WERI-Rb-1 (cell line): ENCODE measurements around the gene VPS35.

Experiments used
- DNase-seq: peaks from one replicate; pipeline ENCODE4 v3.0.0-alpha.2; 2020
- H3K27ac ChIP-seq: fragments of 250-450 bp; sonication (Bioruptor Pico); 2 replicates; pipeline ENCODE4 v1.5.1; 2020; ENCODE audit warnings: mild to moderate bottlenecking, moderate library complexity
- H3K27me3 ChIP-seq: fragments of 250-450 bp; sonication (Bioruptor Pico); 2 replicates; pipeline ENCODE4 v1.5.1; 2021; ENCODE audit warnings: mild to moderate bottlenecking, low read depth, moderate library complexity; ENCODE audit not compliant: insufficient read depth, severe bottlenecking
- H3K36me3 ChIP-seq: fragments of 250-450 bp; sonication (Bioruptor Pico); 2 replicates; pipeline ENCODE4 v1.5.1; 2020; ENCODE audit warnings: mild to moderate bottlenecking, moderate library complexity
- H3K4me3 ChIP-seq: 2 replicates; pipeline ENCODE4 v1.5.1; 2011; ENCODE audit warnings: low read depth, mild to moderate bottlenecking, control low read depth, low read length
- H3K9me3 ChIP-seq: fragments of 250-450 bp; sonication (Bioruptor Pico); 2 replicates; pipeline ENCODE4 v1.5.1; 2021; ENCODE audit warnings: mild to moderate bottlenecking, moderate library complexity; ENCODE audit not compliant: severe bottlenecking
- CTCF ChIP-seq: IDR thresholded peaks from 2 replicates; pipeline ENCODE4 v1.5.1; 2011; ENCODE audit warnings: low read depth, mild to moderate bottlenecking, control low read depth, inconsistent platforms, low read length

Gene VPS35

GRCh38 chr16:46620266-46621005 lies 68.5 kb downstream of the VPS35 start:
- H3K27me3 ChIP-seq: no peaks in the 10 kb centered on the region
- no peak for DNase-seq
- no peak for TF ChIP-seq CTCF
- peak overlapping the region; percentile 88 for H3K4me3 ChIP-seq
- peaks cover 27% of the 10 kb centered on the region for H3K36me3 ChIP-seq
- peak overlapping the region; percentile 90 for H3K27ac ChIP-seq
- no peaks in the 10 kb centered on the region for H3K9me3 ChIP-seq

- no peak for TF ChIP-seq CTCF
- H3K36me3 ChIP-seq: peaks cover 45% of the 10 kb centered on the region
These were observed 70.5 kb downstream of the VPS35 start for GRCh38 chr16:46618516-46618915.

DNA sequence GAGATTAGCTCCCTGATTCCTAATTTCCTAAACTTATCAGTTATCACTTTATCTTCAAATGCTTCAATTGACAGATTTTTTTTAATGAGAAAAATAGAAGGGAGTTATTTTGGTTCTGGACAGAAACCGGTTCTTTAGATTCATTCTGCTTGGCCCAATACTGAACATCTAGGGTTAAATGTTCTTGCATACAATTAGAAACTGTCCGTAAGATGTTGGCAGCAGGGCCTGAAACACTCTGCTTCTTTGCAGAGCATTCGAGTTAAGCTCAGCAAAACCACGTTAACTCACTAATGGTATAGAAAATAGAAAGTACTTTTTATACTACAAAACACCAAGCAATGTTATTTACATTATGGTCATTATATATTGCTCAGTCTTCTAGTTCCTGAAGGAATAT lies 75.0 kb downstream of the VPS35 start:
- DNase-seq: no peak
- Histone ChIP-seq H3K9me3 (no peaks in the 10 kb centered on the region), H3K27ac (no peak overlapping the region), H3K27me3 (no peaks in the 10 kb centered on the region), H3K36me3 (peaks cover 65% of the 10 kb centered on the region), H3K4me3 (no peak overlapping the region)
- TF ChIP-seq CTCF: no peak

More at GRCh38 chr16:46618516-46618915, 70.5 kb downstream of the VPS35 start:
- Histone ChIP-seq H3K4me3 (no peak overlapping the region), H3K27me3 (no peaks in the 10 kb centered on the region), H3K9me3 (no peaks in the 10 kb centered on the region), H3K27ac (no peak overlapping the region)
- no peak for DNase-seq

- Histone ChIP-seq H3K9me3 (no peaks in the 10 kb centered on the region), H3K36me3 (peaks cover 67% of the 10 kb centered on the region), H3K27ac (no peak overlapping the region), H3K4me3 (no peak overlapping the region), H3K27me3 (no peaks in the 10 kb centered on the region)
- no peak for TF ChIP-seq CTCF
- DNase-seq: no peak
These were observed 75.6 kb downstream of the VPS35 start for GRCh38 chr16:46613352-46613751.

DNA sequence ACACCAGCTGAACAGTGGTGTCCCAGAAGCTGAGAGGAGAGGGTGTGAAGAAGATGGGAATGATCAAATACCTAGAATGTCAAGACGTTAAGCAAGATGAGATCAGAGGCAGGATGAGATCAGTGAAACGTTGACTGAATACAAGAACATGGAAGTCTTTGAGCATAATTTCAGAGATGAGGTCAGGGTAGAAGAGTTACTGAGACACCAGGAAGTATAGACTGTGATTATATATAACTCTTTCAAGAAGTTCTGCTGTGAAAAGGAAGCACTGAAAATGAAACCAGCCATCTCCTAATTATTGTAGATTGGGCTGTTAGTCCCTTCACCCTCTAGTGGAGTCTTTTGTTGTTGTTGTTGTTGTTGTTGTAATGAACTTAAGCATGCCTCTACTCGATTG lies 76.9 kb downstream of the VPS35 start:
- no peak for DNase-seq
- Histone ChIP-seq H3K27me3 (no peaks in the 10 kb centered on the region), H3K27ac (no peak overlapping the region), H3K4me3 (no peak overlapping the region), H3K36me3 (peaks cover 64% of the 10 kb centered on the region), H3K9me3 (no peaks in the 10 kb centered on the region)
- no peak for TF ChIP-seq CTCF

DNA sequence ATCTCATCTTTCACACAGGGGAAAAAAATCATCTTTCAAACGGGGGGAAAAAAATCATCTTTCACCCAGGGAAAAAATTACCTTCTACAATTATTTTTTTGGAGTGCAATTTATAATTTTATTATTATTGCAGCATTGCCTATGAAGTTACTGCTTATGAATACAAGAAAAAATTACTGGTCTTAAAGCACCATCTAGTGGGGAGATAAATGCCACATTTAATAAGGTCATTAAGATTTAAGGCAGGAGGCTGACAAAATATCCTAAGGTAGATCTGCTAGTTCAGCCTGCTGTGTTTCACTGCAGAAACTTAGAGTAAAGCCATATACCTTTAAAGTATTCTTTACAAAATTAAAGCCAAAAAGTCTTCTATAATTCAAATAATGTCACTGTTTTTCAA lies 81.4 kb downstream of the VPS35 start:
- Histone ChIP-seq H3K27ac (no peak overlapping the region), H3K36me3 (peaks cover 43% of the 10 kb centered on the region), H3K9me3 (no peaks in the 10 kb centered on the region), H3K27me3 (no peaks in the 10 kb centered on the region), H3K4me3 (no peak overlapping the region)
- DNase-seq: no peak
- TF ChIP-seq CTCF: no peak
